Body of pancreas (tissue), 4 donors: ENCODE data around the gene ERC1. TPM values are rescaled to one million over a fixed set of nuclear protein-coding genes. Genes with fewer than 3 reads are reported as not detected.

Experiments used
- ATAC-seq: fragments of 150-250 bp; one replicate; pipeline ENCODE4 v1.9.1; 2016
- DNase-seq, 4 donors: peaks; one replicate each; pipeline ENCODE4 v3.0.0-alpha.2; 2019
- H3K27ac ChIP-seq, 4 donors: fragments of 200-600 bp; sonication (generic); 1 replicate in 3 of 4; 2 replicates in 1 of 4; pipeline versions ENCODE4 v1.5.1 to v1.6.1; 2016 to 2019; ENCODE audit warnings: mild to moderate bottlenecking in 1 of 4, mixed read lengths in 1 of 4, moderate library complexity in 1 of 4
- H3K27me3 ChIP-seq, 2 donors: fragments of 200-600 bp; sonication (generic); one replicate each; pipeline ENCODE4 v1.6.0; 2016; ENCODE audit warnings: mild to moderate bottlenecking in 1 of 2
- H3K36me3 ChIP-seq, 2 donors: fragments of 200-600 bp; sonication (generic); replicated peaks in 1 of 2; 2 replicates each; pipeline ENCODE4 v1.5.1; 2016; ENCODE audit warnings: low read depth in 2 of 2; ENCODE audit not compliant: insufficient read depth in 1 of 2
- H3K4me1 ChIP-seq: fragments of 200-600 bp; sonication (generic); one replicate; pipeline ENCODE4 v1.6.0; 2016
- H3K4me3 ChIP-seq, 2 donors: fragments of 200-600 bp; sonication (generic); 1 replicate in 1 of 2; 2 replicates in 1 of 2; pipeline ENCODE4 v1.5.1; 2016 to 2019
- H3K9me3 ChIP-seq, 3 donors: fragments of 200-600 bp; sonication (generic); 1 replicate in 2 of 3; 2 replicates in 1 of 3; pipeline ENCODE4 v1.5.1; 2016
- POLR2A ChIP-seq, 3 donors: fragments of 450-650 bp; IDR thresholded peaks; one replicate each; pipeline ENCODE4 v1.6.1; 2016; ENCODE audit warnings: antibody characterized with exemption in 3 of 3, mild to moderate bottlenecking in 2 of 3
- WGBS, 2 donors: methylation state at CpG; one replicate each; pipeline ENCODE4 v1.1.5; 2017; 5-methylcytosine and 5-hydroxymethylcytosine counted together
- intact Hi-C: fragments of 100-400 bp; cut with DNase I; formaldehyde crosslinking; loops from one replicate; pipeline ENCODE4 v1.15.1; 2023
- total RNA-seq, 2 donors: library from RNA; depleted of rRNA; stranded (reverse); fragments of >200 nt; gene quantifications; one replicate each; pipeline ENCODE4 v1.1.0, GENCODE V29; 2016
- TF ChIP-seq, protein P1 (sequence below), 7 experiments: fragments of 450-650 bp in 4 of 7; fragments of 200-600 bp in 3 of 7; sonication (generic) in 3 of 7; IDR thresholded peaks; one replicate each; pipeline ENCODE4 v1.5.1; 2016 to 2019; ENCODE audit warnings: antibody characterized with exemption in 7 of 7

The ERC1 gene
- total RNA-seq, 2 donors from 2014 or later: 20.8 to 29.0 TPM

DNA sequence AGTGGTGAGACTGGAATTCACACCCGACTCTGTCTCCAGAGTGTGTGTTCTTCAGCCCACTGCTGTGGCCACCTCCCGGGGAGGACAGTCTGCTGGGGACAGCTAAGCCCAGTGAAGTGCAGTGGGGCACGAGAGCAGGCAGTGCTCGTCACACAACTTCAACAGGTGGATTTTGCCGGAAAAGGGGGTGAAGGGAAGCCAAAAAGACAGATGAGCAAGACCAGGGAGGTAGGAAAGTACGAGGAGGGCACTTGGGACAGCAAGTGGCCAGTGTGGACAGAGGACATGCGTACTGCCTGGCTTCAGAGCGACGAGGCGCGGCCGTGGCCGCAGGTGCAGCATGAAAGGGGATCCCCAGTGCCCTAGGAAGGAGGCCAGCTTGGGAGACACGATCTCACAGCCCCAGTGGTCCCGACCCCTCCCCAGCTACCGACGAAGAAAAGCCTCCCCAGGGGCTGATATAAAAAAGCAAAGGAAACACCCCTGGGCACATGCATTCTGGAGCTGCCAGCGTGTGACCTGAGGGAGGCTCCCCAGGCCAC is 507.2 kb downstream of the ERC1 start:
- Histone ChIP-seq H3K36me3 (no peaks in the 10 kb centered on the region), H3K4me1 (peaks cover 4% of the 10 kb centered on the region), H3K9me3 (no peaks in the 10 kb centered on the region), H3K27ac (no peak overlapping the region), H3K27me3 (no peaks in the 10 kb centered on the region), H3K4me3 (no peak overlapping the region)
- TF ChIP-seq, protein P1, sequence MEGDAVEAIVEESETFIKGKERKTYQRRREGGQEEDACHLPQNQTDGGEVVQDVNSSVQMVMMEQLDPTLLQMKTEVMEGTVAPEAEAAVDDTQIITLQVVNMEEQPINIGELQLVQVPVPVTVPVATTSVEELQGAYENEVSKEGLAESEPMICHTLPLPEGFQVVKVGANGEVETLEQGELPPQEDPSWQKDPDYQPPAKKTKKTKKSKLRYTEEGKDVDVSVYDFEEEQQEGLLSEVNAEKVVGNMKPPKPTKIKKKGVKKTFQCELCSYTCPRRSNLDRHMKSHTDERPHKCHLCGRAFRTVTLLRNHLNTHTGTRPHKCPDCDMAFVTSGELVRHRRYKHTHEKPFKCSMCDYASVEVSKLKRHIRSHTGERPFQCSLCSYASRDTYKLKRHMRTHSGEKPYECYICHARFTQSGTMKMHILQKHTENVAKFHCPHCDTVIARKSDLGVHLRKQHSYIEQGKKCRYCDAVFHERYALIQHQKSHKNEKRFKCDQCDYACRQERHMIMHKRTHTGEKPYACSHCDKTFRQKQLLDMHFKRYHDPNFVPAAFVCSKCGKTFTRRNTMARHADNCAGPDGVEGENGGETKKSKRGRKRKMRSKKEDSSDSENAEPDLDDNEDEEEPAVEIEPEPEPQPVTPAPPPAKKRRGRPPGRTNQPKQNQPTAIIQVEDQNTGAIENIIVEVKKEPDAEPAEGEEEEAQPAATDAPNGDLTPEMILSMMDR (IDR thresholded peaks at IDR 0.05): no peak
- no peak for TF ChIP-seq POLR2A (IDR thresholded peaks at IDR 0.05)
- ATAC-seq (no peak), DNase-seq (no peak)
- intact Hi-C loops: no loop called here
- WGBS, 2 donors: 78 to 80% methylated on average over 17 to 18 of the region's 18 CpGs

DNA sequence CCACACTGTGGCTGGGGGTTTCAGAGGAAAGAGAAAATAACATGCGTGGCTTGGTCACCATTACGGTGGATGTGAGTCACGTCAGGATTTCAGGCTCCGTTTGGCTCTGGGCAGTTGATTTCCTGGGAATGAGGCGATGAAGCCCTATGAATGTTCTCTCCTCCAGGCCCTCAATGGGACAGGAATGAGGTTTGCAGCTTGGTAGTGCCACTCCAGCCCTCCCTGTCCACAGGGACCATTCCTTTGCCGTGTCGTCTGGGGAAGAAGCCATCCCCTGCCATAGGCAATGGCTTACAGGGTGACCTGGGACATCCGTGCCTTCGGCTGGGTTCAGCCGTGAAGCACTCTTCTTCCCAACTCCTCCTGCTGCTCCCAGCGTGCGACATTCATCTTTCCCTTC is 508.3 kb downstream of the ERC1 start:
- no peak for DNase-seq
- H3K9me3 ChIP-seq: no peaks in the 10 kb centered on the region
- ATAC-seq: no peak
- no peaks in the 10 kb centered on the region for H3K36me3 ChIP-seq
- 84 to 87% methylated on average over 12 of the region's 12 CpGs for WGBS, 2 donors
- H3K4me1 ChIP-seq: peaks cover 4% of the 10 kb centered on the region
- H3K27me3 ChIP-seq: no peaks in the 10 kb centered on the region
- intact Hi-C loops: no loop called here
- TF ChIP-seq, protein P1 (IDR thresholded peaks at IDR 0.05): no peak
- TF ChIP-seq POLR2A (IDR thresholded peaks at IDR 0.05): no peak
- no peak overlapping the region for H3K27ac ChIP-seq
- no peak overlapping the region for H3K4me3 ChIP-seq

DNA sequence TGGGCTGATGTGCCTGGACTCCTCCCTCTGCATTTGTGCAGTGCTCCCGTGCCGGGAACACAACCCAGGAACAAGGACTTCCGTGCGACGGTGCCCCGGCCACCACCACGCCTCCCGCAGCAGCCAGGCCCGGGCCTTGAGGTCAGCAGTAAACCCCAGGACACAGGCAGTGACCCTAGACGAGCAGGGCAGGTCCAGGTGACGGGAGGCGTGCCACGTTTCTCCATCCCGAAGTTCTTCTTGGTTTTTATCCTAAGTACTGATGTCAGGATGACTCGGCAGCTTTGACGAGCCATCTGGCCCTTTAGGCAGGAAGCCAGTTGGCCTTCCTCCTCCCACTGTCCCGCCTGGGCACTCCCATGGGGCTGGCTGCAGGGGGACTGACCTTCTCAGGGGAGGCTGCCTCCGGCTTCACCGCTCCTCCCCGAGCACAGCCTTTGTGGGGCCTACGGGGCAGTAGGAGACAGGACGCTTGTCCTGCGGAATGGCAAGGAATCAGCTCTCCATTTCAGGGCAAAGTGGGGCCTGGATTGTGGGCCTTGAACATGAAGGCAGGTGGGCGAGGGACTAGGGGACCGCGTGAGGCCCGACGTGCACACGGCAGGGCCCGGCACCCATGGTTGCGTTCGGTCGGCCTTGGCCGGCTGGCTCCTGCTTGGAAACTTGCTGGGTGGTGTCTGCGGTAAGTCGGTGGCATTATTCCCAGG is 509.2 kb downstream of the ERC1 start:
- 75 to 78% methylated on average over 19 to 29 of the region's 36 CpGs for WGBS, 2 donors
- intact Hi-C loops: no loop called here
- DNase-seq (no peak), ATAC-seq (no peak)
- Histone ChIP-seq H3K36me3 (no peaks in the 10 kb centered on the region), H3K9me3 (no peaks in the 10 kb centered on the region), H3K4me3 (no peak overlapping the region), H3K27ac (no peak overlapping the region), H3K4me1 (peaks cover 4% of the 10 kb centered on the region), H3K27me3 (no peaks in the 10 kb centered on the region)
- TF ChIP-seq POLR2A (IDR thresholded peaks at IDR 0.05): no peak

DNA sequence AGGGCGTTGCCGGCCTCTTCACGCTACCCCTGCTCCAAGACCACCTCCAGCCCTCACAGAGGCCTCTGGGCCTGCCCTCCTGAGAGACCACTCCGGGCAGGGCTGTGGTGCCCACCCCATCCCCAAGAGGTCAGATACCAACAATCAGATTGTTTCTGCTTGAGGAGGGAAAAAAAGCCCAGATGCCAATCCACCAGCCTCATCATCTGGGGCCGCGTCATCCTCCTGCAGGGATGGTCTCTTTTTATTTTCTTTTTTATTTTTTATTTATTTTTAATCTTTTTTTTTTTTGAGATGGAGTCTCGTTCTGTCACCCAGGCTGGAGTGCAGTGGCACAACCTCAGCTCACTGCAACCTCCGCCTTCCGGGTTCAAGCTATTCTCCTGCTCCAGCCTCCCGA is 510.0 kb downstream of the ERC1 start:
- intact Hi-C loops: no loop called here
- WGBS, 2 donors: 87 to 91% methylated on average over 10 of the region's 10 CpGs
- no peak for ATAC-seq
- H3K4me1 ChIP-seq: peaks cover 4% of the 10 kb centered on the region
- no peaks in the 10 kb centered on the region for H3K27me3 ChIP-seq
- no peaks in the 10 kb centered on the region for H3K36me3 ChIP-seq
- TF ChIP-seq, protein P1 (IDR thresholded peaks at IDR 0.05): no peak
- no peak for TF ChIP-seq POLR2A (IDR thresholded peaks at IDR 0.05)
- H3K4me3 ChIP-seq: no peak overlapping the region
- H3K9me3 ChIP-seq: no peaks in the 10 kb centered on the region
- DNase-seq: no peak
- H3K27ac ChIP-seq: no peak overlapping the region

DNA sequence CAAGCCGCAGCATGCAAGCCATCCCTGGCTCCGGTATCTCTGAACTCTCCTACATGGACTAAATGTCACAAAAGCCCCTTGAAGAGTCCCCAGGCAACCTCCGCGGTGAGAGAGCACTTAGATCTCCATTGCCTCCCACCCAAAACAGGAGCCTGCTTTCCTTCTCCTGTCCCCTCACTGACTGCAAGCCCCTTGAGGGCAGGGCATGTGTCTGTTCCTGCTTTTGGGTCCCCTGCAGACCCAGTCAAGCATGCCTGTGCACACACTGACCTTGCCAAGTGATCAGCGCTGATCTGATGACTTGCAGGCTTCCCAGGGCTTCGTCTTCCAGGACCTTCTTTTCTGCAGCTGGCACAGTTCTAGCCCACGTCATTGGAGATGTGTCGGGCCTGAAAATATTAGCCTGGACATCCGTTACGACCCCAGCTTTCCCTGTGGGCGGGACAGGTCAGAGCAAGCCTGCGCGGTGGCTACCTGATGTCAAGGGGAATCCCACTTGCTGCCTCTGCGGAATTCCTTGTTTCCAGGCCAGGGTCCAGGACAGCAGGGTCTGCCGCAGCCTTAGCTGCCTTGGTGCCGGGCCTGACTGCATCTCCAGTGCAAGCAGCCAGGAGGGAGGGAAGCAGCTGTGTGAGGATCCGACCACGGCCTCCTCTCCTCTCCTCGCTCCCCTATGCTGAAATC is 510.8 kb downstream of the ERC1 start:
- H3K9me3 ChIP-seq: no peaks in the 10 kb centered on the region
- no peak for DNase-seq
- H3K4me3 ChIP-seq: no peak overlapping the region
- H3K4me1 ChIP-seq: peaks cover under 1% of the 10 kb centered on the region
- H3K36me3 ChIP-seq: no peaks in the 10 kb centered on the region
- no peaks in the 10 kb centered on the region for H3K27me3 ChIP-seq
- no peak overlapping the region for H3K27ac ChIP-seq
- no peak for ATAC-seq
- WGBS, 2 donors: 87 to 94% methylated on average over 16 to 18 of the region's 19 CpGs
- intact Hi-C loops: no loop called here
- TF ChIP-seq POLR2A (IDR thresholded peaks at IDR 0.05): no peak
- TF ChIP-seq, protein P1 (IDR thresholded peaks at IDR 0.05): no peak
